NCI-H2227 (cell line): Measurements from ENCODE around the gene CD300LG.
A peak's percentile ranks its signal among the peaks of the same experiment; 100 is the strongest.

Source experiments
- DNase-seq: peaks from one replicate; lab custom pipeline; 2025; ENCODE audit not compliant: unreplicated experiment; lab: John Stamatoyannopoulos, UW

Gene CD300LG

DNA sequence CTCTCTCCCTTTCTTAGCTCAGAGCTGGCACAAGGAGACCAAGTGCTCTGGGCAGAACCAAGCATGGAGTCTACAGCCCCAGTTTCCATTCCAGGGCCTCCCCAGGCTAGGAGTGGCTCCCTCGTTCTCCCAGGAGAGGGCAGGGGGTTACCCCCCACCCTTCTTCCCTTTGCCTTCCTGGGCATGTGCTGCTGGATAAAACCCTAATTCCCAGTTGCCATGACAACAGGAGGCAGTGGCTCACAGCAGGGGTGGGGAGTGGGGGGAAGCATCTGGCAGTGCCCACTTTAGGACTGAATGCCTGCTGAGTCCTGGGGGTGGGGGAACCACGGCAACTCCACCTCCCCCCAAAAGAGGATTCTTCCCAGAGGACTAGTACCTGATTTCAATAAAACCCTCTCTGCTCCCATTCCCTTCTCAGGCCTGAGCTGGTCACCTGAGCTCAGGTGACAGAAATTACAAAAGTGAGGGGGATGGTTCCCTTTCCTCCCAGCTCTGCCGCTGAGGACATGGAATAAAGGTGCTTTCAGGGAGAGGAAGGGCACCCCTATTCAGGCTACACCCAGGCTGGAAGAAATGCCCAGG, 58.5 kb downstream of the CD300LG start:
- DNase-seq = peak; percentile 79

- peak; percentile 85 for DNase-seq
These were observed 59.2 kb downstream of the CD300LG start for GRCh38 chr17:43905985-43906852.

GRCh38 chr17:43906951-43907424, 60.0 kb downstream of the CD300LG start:
- no peak for DNase-seq

DNA sequence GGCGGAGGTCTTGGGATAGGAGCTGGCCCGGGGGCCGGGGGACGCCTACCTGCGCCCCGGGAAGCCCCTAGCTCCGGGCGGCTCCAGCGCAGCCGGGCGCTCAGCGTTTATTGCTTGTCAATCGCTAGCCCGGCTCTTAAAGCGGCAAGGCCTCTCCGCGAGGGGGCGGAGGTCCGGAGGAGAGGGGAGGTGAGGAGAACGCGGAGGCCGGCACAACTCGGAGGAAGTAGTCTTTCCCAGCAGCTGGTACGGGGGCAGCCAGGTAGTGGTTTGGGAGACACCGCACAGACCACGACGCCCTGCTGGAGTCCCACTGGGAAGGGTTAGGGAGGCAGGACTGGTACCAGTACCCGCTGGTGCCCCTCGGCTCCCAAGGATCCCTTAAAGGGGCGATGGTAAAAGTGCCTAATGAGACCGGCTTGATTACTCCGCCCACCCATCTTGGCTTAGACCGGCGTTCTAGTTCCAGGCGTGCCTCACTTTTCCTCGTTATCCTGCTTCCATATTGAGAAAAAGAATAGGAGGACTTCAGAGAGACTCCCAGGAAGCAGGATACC, 60.5 kb downstream of the CD300LG start, which contains the start of gene MPP2:
MPP2 (minus strand) TSS at position 112 of the 557 bp plus-strand sequence. CDS start 3,076 bp downstream, outside the sequence.
- DNase-seq = peak; percentile 89

DNA sequence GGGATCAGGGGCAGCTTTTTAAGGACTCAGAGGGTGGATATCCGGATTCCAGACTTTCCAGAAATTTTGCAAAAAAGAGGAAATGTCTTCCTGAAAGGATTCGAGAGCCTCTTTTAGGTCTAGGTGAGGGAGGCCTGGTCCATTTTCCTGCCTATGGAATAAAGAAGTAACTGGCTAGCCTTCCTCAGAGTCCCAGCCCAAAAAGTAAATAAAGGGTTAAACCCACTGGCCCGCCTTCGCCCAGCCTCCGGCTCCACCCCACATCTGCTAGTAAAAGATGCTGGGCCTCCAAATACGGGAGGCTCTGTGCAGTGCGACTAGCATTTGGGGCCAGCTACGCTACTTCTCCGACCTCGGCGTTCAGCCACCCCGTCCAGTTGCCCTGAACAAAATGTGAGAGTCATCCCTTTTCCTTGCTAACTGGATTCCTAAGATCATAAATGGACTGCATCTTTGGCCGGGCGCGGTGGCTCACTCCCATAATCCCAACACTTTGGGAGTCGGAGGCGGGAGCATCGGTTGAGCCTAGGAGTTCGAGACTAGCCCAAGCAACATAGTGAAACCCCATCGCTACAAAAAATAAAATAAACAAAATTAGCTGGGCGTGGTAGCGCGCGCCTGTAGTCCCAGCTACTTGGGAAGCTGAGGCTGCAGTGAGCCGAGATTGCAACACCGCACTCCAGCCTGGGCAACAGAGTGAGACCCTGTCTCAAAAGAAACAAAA, 61.2 kb downstream of the CD300LG start:
- peak; percentile 86 for DNase-seq

DNA sequence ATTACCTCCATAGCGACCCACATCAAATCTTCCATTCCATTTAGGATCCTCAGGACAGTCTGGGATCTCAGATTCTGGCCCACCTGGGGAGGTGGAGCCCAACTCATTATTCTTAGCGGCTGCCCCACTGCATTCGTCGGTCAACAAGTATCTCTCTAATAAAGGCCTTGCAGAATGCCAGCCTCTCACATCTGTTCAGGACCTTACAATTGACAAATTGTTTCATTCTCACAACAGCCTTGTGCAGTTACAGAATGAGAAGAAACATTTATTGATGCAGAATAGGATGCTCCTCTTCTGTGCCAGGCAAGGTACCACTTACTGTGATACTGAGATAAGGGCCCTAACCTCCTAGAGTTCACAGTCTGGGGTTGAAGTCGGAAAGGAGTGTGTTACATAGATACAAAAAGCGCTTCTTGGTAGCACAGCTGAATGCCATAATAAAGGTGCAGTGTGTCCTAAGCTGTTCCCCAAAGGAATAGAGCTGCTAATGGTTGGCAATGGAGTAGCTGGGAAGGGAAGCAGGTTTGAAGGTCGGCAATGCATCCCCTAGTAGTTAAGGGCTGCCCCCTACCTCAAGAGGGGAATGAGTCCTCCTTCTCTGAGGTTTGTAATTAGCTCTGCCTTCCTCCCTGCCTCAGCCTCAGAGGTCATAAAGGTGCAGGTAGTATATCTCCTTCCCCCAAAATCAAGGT, 62.7 kb downstream of the CD300LG start:
- no peak for DNase-seq

DNA sequence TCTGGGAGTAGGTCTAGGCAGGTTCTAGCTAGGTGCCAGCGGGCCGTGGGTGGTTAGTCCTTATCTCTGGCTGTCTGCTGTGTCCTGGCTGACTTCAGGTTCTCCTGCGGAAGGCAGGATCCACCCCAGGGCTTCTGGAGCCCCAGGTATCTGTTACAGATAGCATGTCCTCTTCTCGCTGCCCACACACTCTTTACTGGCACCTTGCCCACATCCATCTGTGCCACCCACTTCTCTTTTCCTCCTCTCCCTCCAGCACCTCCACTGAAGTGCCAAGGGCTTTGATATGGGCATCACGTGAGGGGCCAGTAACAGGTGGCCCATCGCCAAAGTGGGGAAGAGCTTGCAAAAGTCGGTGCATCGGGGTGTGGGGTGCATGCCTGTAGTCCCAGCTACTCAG, 64.9 kb downstream of the CD300LG start:
- DNase-seq = no peak

DNA sequence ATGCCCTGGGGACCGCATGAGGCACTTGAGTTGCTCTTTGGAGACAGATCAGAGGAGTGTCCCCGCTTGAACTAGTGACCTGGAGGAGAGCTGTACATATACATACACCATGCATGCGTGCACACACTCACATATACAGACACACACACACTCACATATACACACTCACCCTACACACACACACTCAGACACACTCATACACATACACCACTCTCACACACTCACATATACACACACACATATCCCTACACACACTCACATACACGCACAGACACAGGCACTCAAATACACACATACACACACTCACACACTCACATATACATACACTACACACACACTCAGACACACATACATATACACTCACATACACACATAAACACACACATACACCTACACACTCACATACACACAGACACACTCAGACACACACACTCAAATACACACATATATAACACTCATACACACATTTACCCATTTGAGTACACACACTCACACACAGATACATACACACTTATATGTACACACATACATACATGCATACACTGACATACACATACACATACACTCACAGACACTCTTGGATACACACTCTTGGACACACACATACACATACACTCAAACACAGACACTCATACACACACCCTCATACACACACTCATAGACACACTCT, 65.8 kb downstream of the CD300LG start:
- DNase-seq = no peak
